OCI-LY7 (cell line): ENCODE results near the gene CYBRD1. TPM values are rescaled to one million over a fixed set of nuclear protein-coding genes. Genes with fewer than 3 reads are reported as not detected.

Experiments used
- BruUV-seq: library from RNA; stranded (reverse); fragments of 400-500 nt; replicated peaks from 2 replicates; lab custom pipeline; 2021; lab: Mats Ljungman, UMichigan
- CTCF ChIA-PET: fragments of 300-600 bp; sonication (Branson Sonifier 250); formaldehyde crosslinking; loops from one replicate; lab custom pipeline; 2022; ENCODE audit warnings: antibody characterized with exemption; ENCODE audit not compliant: unreplicated experiment; lab: Charles Lee
- POLR2A ChIA-PET: fragments of 300-600 bp; sonication (Branson Sonifier 250); formaldehyde crosslinking; loops from one replicate; lab custom pipeline; 2022; ENCODE audit warnings: antibody characterized with exemption; lab: Charles Lee
- DNase-seq: peaks from one replicate; pipeline ENCODE4 v3.0.0-alpha.2; 2015; ENCODE audit warnings: low spot score
- H2AFZ ChIP-seq: fragments of 200-600 bp; sonication (generic), shearing (Covaris generic); 2 replicates; pipeline ENCODE4 v1.6.1; 2014; ENCODE audit warnings: mild to moderate bottlenecking, antibody characterized with exemption, low read length, moderate library complexity
- H3K27ac ChIP-seq: fragments of 200-600 bp; sonication (generic); 2 replicates; pipeline ENCODE4 v1.5.1; 2014; ENCODE audit warnings: mixed run types, low read depth, mild to moderate bottlenecking, moderate library complexity, low read length, inconsistent platforms; ENCODE audit not compliant: poor library complexity, severe bottlenecking
- H3K36me3 ChIP-seq: fragments of 200-600 bp; sonication (generic); 2 replicates; pipeline ENCODE4 v1.6.1; 2014; ENCODE audit warnings: mild to moderate bottlenecking, antibody characterized with exemption, low read length, moderate library complexity, mixed read lengths; ENCODE audit not compliant: insufficient read depth
- H3K4me1 ChIP-seq: fragments of 200-600 bp; sonication (generic); 2 replicates; pipeline ENCODE4 v1.5.1; 2014; ENCODE audit warnings: mild to moderate bottlenecking, low read length; ENCODE audit not compliant: insufficient read depth, poor library complexity, severe bottlenecking
- H3K4me2 ChIP-seq: fragments of 200-600 bp; sonication (generic); 2 replicates; pipeline ENCODE4 v1.6.1; 2014; ENCODE audit warnings: mild to moderate bottlenecking, low read length
- H3K4me3 ChIP-seq: fragments of 200-600 bp; sonication (generic); 2 replicates; pipeline ENCODE4 v1.5.1; 2014; ENCODE audit warnings: mild to moderate bottlenecking, low read depth, low read length; ENCODE audit not compliant: poor library complexity, severe bottlenecking
- H3K79me2 ChIP-seq: fragments of 200-600 bp; sonication (generic); 2 replicates; pipeline ENCODE4 v1.6.1; 2016; ENCODE audit warnings: low read depth, mild to moderate bottlenecking, low read length, moderate library complexity, mixed read lengths; ENCODE audit not compliant: insufficient read depth
- H3K9me2 ChIP-seq: fragments of 200-600 bp; sonication (generic); 2 replicates; pipeline ENCODE4 v1.6.1; 2016; ENCODE audit warnings: mild to moderate bottlenecking, low read length, mixed read lengths; ENCODE audit not compliant: insufficient read depth
- H3K9me3 ChIP-seq: fragments of 200-600 bp; sonication (generic); 2 replicates; pipeline ENCODE4 v1.6.1; 2014; ENCODE audit warnings: mild to moderate bottlenecking, mixed run types, low read length, mixed read lengths
- H4K20me1 ChIP-seq: fragments of 200-600 bp; sonication (generic); 2 replicates; pipeline ENCODE4 v1.6.1; 2014; ENCODE audit warnings: mild to moderate bottlenecking, antibody characterized with exemption, low read length, moderate library complexity, mixed read lengths; ENCODE audit not compliant: insufficient read depth
- EZH2phosphoT487 ChIP-seq: fragments of 200-600 bp; sonication (generic); IDR thresholded peaks from 2 replicates; pipeline ENCODE4 v1.6.1; 2018; ENCODE audit warnings: low read depth, borderline replicate concordance, mild to moderate bottlenecking, mixed run types, antibody characterized with exemption, low read length, moderate library complexity, mixed read lengths
- intact Hi-C: fragments of 100-400 bp; cut with micrococcal nuclease; formaldehyde crosslinking; loops from one replicate; pipeline ENCODE4 v1.10.0; 2022; ENCODE audit not compliant: unreplicated experiment
- total RNA-seq, 2 experiments: library from RNA; depleted of rRNA in 1 of 2; stranded (reverse); fragments of >200 nt in 1 of 2; shearing (Covaris generic) in 1 of 2; gene quantifications; 2 replicates each; pipeline ENCODE4 v1.2.3, GENCODE V29; 2014 to 2022
- TF ChIP-seq, protein P1 (sequence below): fragments of 200-600 bp; sonication (generic); conservative IDR thresholded peaks from 2 replicates; pipeline ENCODE4 v1.5.1; 2014; ENCODE audit warnings: mild to moderate bottlenecking, antibody characterized with exemption, low read length, moderate library complexity, mixed read lengths

The CYBRD1 gene
- total RNA-seq, 2 experiments from 2014 or later: not detected

DNA sequence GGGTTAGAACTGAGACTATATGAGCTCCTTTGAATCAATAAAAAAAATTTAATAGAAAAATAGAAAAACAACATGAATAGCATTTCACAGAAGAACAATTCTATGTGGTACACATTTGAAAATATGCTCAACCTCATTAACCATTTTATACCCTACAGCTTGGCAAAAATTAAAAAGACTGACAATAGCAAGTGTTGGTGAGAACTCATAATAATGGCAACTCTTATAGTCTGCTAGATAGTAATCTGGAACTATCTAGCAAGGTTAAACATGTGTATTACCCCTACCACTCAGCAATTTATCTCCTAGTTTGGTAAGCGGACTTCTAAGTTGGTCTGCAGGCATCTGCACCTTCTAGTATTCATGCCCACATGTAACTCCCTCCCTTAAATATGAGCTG, 67.8 kb downstream of the CYBRD1 start:
- H3K9me3 ChIP-seq: no peaks in the 10 kb centered on the region
- ChIA-PET CTCF (no interaction called here), POLR2A (interaction anchor here (0.5 to 1.0 kb wide), 5 partner anchors 11 to 216 kb away, joined by 3 to 4 read pairs (median 3); no protein-coding TSS in a partner anchor)
- H3K4me1 ChIP-seq: no peaks in the 10 kb centered on the region
- intact Hi-C loops: no loop called here
- H3K4me2 ChIP-seq: no peak overlapping the region
- no peaks in the 10 kb centered on the region for H3K36me3 ChIP-seq
- no peaks in the 10 kb centered on the region for H4K20me1 ChIP-seq
- H3K79me2 ChIP-seq: no peaks in the 10 kb centered on the region
- H3K27ac ChIP-seq: no peak overlapping the region
- DNase-seq: no peak
- no peak overlapping the region for H2AFZ ChIP-seq
- H3K9me2 ChIP-seq: no peaks in the 10 kb centered on the region
- no peak overlapping the region for H3K4me3 ChIP-seq
- TF ChIP-seq, protein P1, sequence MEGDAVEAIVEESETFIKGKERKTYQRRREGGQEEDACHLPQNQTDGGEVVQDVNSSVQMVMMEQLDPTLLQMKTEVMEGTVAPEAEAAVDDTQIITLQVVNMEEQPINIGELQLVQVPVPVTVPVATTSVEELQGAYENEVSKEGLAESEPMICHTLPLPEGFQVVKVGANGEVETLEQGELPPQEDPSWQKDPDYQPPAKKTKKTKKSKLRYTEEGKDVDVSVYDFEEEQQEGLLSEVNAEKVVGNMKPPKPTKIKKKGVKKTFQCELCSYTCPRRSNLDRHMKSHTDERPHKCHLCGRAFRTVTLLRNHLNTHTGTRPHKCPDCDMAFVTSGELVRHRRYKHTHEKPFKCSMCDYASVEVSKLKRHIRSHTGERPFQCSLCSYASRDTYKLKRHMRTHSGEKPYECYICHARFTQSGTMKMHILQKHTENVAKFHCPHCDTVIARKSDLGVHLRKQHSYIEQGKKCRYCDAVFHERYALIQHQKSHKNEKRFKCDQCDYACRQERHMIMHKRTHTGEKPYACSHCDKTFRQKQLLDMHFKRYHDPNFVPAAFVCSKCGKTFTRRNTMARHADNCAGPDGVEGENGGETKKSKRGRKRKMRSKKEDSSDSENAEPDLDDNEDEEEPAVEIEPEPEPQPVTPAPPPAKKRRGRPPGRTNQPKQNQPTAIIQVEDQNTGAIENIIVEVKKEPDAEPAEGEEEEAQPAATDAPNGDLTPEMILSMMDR: no peak
- TF ChIP-seq EZH2phosphoT487: no peak
- BruUV-seq: no TSS peak

DNA sequence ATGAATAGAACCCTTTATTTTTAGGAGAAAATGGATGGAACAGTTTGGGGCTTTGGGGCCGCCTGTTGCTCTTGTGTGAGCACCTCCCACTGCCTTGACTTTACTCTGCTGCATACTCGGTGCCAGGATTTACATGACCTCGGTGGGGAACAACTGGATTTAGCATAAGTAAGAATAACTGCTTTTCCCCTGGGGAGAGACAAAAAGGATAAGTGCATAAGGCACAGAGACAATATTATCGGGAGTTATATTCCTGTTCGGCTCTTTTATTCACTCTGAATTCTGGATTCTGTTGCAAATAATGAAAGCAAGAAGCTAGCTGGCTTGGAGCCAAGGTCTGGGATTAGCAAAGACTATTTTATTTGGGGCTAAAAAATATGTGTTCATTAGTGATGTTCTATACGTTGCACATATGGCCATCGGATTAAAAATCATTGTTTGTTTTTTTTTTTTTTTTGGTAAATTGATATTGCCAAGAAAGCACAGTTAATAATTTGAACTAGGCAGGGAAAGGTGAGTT, 69.8 kb downstream of the CYBRD1 start:
- H3K4me2 ChIP-seq: no peak overlapping the region
- no peaks in the 10 kb centered on the region for H3K4me1 ChIP-seq
- H3K27ac ChIP-seq: no peak overlapping the region
- H4K20me1 ChIP-seq: no peaks in the 10 kb centered on the region
- H3K36me3 ChIP-seq: no peaks in the 10 kb centered on the region
- intact Hi-C loops: no loop called here
- ChIA-PET POLR2A (interaction anchor here (0.6 to 0.7 kb wide), 2 partner anchors 11 to 312 kb away, joined by 3 to 4 read pairs; no protein-coding TSS in a partner anchor), CTCF (no interaction called here)
- H3K9me2 ChIP-seq: no peaks in the 10 kb centered on the region
- TF ChIP-seq EZH2phosphoT487: no peak
- TF ChIP-seq, protein P1: no peak
- no TSS peak for BruUV-seq
- no peaks in the 10 kb centered on the region for H3K79me2 ChIP-seq
- no peaks in the 10 kb centered on the region for H3K9me3 ChIP-seq
- no peak overlapping the region for H3K4me3 ChIP-seq
- no peak for DNase-seq
- no peak overlapping the region for H2AFZ ChIP-seq

DNA sequence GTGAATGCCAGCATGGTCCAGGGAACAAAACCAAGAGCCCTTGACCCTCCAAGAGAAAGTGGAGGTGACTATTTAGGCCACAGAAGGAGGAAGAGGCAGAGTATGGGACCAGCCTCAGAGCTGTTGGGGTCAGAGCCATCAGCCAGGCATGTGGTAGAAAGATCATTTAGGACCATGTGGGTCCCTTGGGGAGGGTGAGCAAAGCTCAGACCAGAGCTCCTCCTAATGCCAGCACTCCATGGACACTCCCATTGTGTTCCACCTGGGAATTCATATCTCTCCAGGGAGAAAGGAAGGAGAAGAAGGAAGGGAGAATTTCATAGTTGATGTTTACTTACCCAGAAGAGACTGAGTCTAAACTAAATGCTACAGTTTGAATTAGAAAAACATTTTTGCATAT, 73.2 kb downstream of the CYBRD1 start:
- ChIA-PET POLR2A (interaction anchor here (0.9 kb wide), 1 partner anchor 15 kb away, joined by 3 read pairs; no protein-coding TSS in a partner anchor), CTCF (interaction anchor here (0.6 kb wide), 1 partner anchor 582 kb away, joined by 3 read pairs; no protein-coding TSS in a partner anchor)
- no TSS peak for BruUV-seq

More for the DNA sequence above, 73.2 kb downstream of the CYBRD1 start:
- DNase-seq: no peak
- Histone ChIP-seq H3K79me2 (no peaks in the 10 kb centered on the region), H3K27ac (no peak overlapping the region), H3K4me1 (no peaks in the 10 kb centered on the region), H3K9me3 (no peaks in the 10 kb centered on the region), H3K4me3 (no peak overlapping the region), H4K20me1 (no peaks in the 10 kb centered on the region), H3K36me3 (no peaks in the 10 kb centered on the region), H3K9me2 (no peaks in the 10 kb centered on the region), H2AFZ (no peak overlapping the region), H3K4me2 (no peak overlapping the region)
- intact Hi-C loops: loop anchor here (5.0 kb wide), 2 partner anchors 92 to 107 kb away; partner anchors contain the start of gene DYNC1I2
- TF ChIP-seq, protein P1: no peak
- TF ChIP-seq EZH2phosphoT487: no peak
